Cerebellar nuclear complex (tissue), 1 donor: ENCODE data around the gene CLEC3B.
"Not testable (repeated sequence)": the region's sequence is repeated elsewhere in the genome, so short reads cannot be mapped to it uniquely, and the experiment has no call there.

ENCODE experiments used
- DNase-seq, 2 experiments: peaks; one replicate each; lab custom pipeline; 2025; lab: John Stamatoyannopoulos, UW

The CLEC3B gene

DNA sequence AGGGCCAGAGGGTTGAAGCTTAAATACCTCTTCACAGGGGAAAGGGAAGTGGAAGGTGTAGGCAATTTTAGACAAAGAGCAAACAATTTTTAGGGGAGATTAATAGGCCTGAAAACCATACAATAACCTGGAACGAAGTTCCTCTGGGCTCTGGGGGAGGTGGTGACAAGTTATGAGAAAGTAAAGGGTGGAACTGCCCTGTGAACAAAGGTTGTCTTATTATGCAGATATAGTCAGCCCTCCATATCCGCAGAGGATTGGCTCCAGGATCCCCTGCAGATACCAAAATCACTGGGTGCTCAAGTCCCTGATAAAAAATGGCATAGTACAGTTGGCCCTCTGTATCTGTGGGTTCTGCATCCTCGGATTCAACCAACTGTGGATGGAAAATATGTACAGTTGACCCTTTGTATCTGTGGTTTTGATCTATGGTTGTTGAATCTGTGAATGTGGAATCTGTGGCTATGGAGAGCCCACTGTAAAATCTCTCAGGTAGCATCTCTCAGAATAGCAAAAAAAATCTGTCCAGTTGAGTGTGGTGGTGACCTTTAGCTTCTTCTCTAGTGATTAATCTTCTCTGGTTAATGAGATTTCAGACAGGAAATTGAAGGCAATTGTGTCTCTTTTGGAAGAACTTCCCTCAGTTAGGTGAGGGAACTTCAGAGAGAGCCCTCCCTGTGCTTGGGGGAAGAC is 40.2 kb downstream of the CLEC3B start:
- DNase-seq: no peak

DNA sequence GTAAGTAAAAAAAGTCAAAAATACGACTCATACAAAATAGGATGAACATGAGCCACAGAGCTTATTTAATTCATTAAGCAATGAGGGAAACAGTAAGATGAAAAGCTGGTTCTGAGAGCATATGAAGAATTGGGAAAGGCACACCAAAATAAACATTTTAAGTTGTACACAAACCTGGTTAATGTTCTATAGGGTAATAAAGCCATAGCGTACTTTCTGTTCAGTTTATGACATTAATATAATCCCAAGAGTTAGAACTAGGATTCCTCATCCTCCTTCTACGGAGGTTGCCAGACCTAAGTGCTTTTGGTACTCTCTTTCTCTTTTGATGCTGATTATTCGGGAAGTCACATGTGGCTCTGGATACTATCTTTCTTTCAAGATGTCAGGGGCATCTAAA is 41.4 kb downstream of the CLEC3B start:
- no peak for DNase-seq

DNA sequence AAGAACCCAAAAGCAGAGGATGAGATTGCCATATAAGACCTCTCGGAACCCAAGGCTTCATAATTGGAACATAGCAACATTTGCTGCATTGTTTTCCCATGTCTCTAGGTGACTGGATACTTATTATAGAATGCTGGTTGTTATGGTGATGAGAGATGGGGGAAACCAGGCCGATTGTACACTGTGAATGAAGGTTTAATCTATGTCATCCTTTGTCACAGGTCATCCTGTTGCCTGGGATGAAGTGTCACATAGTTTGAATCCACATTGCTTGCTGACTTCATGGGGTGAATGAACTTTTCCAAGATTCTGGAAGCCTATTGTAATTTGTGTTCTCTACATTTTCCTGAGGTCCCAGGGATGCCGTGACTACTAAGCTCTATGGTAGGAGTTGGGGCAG is 41.8 kb downstream of the CLEC3B start:
- DNase-seq: no peak

DNA sequence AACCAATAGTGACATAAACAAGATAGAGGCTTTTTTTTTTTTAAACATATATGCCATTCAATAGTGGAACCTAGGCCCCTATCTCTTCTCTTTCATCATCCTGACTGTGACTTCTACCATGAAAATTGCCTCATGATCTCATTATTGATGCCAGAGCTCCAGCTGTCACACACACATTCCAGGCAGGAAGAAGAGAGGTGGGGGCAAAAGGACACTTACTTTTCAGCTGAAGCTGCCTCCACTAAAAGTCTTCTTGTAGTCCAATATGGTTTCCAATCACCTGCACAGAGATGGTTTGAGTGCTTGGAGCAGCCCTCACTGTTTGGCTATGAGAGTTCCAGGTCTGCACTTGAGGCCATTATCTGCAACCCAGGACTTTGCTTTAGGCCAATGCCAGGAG is 45.0 kb downstream of the CLEC3B start:
- no peak for DNase-seq

DNA sequence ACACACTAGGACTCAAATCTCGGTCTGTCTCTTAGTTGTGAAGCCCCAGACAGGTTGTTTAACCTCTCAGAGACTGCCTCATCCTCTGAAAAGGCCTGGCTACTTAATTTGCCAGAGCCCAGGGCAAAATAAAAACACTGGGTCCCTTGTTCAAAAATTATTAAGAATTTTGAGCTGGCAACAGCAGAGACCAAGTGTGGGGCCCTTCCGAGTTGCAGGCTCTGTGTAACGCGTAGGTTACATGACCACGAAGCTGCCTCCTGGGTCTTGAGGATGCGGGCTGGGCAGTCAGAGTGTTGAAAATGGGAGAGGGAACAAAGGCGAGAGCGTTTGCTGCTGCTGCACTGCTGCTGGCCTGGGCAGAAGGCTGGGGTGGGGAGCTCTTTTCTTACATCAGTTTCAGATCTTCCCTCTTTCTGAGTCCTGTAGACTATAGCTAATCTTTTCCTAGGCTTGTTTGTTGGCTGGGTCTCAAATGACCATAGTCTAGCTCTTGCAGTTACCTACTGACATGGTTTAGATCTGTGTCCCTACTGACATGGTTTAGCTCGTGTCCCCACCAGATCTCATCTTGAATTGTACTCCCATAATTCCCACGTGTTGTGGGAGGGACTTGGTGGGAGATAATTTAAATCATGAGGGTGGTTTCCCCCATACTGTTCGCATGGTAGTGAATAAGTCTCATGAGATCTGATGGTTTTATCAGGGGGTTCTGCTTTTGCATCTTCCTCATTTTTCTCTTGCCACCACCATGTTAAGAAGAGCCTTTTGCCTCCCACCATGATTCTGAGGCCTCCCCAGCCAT is 49.9 kb downstream of the CLEC3B start:
- no peak for DNase-seq

DNA sequence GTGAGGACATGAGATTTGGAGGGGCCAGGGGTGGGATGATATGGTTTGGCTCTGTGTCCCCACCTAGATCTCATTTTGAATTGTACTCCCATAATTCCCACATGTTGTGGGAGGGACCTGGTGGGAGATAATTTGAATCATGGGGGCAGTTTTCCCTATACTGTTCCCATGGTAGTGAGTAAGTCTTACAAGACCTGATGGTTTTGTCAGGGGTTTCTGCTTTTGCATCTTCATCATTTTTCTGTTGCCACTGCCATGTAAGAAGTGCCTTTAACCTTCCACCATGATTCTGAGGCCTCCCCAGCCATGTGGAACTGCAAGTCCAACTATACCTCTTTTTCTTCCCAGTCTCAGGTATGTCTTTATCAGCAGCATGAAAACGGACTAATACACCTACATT is 52.2 kb downstream of the CLEC3B start:
- DNase-seq: not testable (repeated sequence)

DNA sequence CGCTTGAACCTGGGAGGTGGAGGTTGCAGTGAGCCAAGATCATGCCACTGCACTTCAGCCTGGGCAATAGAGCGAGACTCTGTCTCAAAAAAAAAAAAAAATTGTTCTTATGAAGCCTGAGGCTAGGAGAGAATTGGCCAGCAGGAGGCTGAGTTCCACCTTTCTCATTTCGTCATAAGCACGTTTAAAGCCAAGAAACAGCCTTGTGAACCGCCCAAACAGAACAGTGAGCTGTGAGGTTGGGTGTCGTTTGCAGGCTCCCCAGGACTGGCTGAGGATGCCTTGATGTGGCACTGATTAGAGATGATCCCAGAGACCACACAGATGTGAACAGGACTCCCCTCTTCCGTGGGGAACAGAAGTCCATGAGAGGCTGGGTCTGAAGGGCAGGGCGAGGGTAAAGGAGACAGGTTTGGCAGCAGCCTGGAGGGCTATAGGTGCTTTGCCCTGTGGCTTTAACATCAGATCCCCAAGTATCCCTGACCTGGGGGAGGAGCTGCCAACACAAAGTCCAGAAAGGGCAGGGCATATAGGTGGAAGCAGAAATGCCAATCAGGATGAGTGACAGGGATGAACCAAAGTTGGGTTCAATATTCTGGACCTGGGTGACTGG is 52.9 kb downstream of the CLEC3B start:
- DNase-seq: no peak

DNA sequence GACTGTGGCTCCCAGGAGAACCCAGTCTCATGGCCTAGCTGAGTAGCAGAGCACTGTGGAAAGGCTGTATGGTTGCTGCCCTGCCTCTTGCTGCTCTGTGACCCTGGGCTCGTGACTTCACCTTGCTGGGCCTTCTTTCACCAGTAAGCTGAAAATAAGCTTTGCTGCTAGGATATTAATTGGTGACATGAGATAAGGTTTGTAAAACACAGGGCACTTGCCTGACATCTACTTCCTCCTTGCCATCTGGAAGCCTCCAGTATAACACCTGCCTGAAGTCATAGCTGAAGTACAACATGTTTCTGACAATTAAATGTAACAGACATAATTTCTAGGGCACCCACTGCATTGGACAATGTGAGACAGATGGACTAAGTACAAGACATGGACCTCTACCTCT is 53.6 kb downstream of the CLEC3B start:
- no peak for DNase-seq

DNA sequence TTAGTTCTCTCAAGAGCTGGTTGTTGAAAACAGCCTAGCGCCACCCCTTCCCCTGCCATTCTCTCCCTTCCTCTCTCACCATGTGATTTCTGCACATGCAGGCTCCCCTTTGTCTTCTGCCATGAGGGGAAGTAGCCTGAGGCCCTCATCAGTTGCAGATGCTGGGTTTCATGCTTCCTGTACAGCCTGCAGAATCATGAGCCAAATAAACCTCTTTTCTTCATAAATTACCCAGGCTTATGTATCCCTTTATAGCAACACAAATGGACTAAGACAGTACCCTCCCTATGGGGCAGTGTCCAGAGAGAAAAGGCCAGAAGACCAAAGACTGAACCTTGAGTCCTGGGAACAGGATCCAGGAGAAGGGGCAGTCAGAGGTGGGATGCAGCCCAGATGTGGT is 54.7 kb downstream of the CLEC3B start:
- DNase-seq: no peak

DNA sequence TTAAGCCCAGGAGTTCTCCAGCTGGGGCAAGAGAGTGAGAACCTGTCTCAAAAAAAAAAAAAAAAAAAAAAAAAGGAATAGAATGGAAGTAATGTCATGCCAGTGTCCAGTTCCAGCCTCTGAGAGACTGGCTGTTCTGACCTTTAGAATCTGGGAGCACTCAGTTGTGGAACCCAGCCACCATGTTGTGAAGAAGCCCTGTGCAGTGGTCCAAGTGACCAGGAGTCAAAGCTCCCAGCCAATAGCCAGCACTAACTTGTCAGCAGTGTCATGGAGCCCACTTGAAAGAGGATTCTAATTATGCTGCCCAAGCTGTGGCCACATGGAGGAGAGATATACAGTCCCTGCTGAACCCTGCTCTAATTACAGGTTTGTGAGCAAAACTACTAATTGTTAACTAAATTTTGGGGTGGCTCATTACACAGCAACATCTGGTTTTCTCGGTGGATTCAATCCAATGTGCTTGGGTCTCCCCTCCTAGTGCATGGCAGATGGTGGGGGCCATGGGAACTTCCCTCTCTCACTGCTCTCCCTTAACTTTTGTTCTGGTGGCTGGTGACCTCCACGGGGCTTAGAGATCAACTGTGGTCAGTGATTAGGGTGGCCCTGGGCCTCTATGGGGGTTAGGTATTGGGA is 55.5 kb downstream of the CLEC3B start:
- no peak for DNase-seq

DNA sequence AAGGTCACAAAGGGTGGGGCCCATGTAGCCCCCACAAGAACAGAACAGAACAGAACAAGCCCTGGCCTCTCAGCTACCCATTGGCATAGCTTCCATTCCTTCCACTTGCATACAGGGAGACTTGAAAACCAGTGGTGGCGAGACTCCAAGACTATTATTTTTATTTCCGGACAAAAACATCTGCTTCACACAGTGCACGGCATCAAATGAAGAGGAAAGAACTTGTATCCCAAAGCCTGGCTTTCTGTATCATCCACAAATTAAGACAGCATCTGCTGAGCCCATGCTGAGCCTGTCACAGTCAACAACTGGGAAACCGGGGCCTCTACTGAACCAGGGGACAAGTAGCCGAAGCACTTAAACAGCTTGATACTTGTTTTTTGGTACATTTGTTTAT is 56.0 kb downstream of the CLEC3B start:
- no peak for DNase-seq

DNA sequence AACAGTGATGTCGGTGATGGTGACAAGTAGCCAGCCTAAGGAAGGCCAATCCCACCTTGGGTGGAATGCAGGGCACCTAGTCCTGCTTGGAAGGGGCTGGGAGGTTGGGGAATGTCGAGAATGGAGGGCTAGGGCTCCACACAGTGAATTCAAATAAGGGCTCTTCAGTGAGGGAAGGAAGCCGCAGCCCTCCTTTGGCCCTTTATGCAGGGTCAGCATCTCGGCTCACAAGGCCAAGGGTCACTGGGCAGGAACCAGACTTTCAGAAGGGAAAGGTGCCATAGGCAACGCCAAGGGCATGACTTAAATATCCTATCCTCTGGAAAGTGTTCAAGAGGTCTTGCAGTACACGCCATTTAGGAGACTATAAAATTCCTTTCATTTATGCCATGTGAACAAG is 56.9 kb downstream of the CLEC3B start:
- no peak for DNase-seq

DNA sequence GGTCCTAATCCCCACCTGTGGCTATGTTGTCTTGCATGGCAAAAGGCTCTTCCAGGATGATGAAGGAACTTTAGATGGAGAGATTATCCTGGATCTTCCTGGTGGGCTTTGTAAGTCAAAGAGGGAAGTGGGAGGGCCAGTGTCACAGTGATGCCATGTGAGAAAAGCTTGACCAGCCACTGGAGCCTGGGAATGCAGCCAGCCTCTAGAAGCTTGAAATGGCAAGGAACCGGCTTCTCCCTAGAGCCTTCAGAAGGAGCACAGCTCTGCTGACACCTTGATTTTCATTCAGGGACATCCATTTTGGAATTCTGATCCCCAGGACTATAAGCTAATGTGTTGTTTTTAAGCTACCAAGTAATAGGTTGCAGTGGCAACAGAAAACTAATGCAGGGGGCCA is 58.3 kb downstream of the CLEC3B start:
- DNase-seq: no peak

DNA sequence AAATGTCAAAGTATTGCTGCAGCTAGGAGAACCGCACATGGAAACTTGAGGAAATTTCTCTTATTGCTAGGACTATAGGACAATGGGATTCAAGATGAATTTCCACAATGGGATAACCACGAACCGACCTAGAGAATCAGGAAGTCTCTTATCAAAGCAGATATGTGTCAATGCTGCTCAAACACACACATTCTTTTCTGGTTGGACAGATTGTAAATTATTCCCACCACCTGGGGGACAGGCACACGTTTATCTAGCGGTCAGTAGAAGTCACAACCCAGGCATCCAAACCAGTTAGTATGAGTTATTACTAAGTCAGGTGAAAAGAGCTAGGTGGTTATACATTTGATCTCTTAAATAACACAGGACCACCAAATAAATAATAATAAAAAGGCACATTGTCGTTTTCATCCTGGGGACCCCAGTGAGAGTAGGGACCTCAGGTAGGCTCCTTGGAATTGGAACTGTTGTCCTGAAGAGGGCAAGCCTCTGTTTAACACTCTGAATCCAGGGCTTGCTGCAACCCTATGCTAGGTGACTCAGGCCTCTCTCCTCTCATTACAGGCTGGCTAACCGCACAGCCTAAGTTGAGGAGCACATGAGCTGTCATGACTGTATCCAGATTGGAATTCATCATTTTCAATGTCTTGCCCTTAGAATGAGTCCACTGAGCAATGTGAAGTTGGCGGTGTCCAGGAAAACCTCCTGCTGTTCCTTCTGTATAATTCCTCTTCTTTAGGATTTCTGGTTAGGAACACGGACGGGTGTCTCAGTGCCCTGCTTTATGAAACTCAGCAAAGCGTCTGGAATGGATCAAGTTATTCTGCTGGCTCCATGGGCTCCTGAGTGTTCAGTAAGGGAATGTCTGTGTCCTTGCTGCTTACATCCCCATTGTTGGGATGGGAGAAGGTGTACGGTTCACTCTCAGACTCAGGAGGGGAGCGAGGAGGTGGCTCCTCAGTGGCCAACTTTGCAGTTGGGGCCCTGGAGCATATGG is 59.0 kb downstream of the CLEC3B start:
- no peak for DNase-seq
